ENCODE measurements around the gene RALY. TPM values are rescaled to one million over a fixed set of nuclear protein-coding genes. Genes with fewer than 3 reads are reported as not detected.

The RALY gene
- total and polyA plus RNA-seq, 8 donors, result 127 to 242 (median 201) TPM

- intact Hi-C loops (cut with DNase I), result no loop called here
- ATAC-seq (no peak), DNase-seq (no peak)
- Histone ChIP-seq H3K27ac (no peak overlapping the region), H3K4me3 (peak overlapping the region in 1 of 2 donors; percentile 98), H3K9me3 (no peaks in the 10 kb centered on the region), H3K4me1 (peaks cover 23 to 41% of the 10 kb centered on the region in 2 donors), H3K36me3 (no peaks in the 10 kb centered on the region), H3K27me3 (no peaks in the 10 kb centered on the region)
- TF ChIP-seq CTCF (IDR thresholded peaks at IDR 0.05), result no peak
These were observed 2.2 kb upstream of the RALY start for GRCh38 chr20:33991502-33991901.

- no peak for TF ChIP-seq CTCF (IDR thresholded peaks at IDR 0.05)
- no peak for ATAC-seq
- Histone ChIP-seq H3K4me1 (peaks cover 30 to 49% of the 10 kb centered on the region in 2 donors), H3K9me3 (no peaks in the 10 kb centered on the region), H3K27ac (peak overlapping the region; percentile 74 to 98), H3K27me3 (no peaks in the 10 kb centered on the region), H3K4me3 (peak overlapping the region; percentile 91 to 98), H3K36me3 (no peaks in the 10 kb centered on the region)
- DNase-seq, result no peak
- intact Hi-C loops (cut with DNase I), result no loop called here
These were observed 1.4 kb upstream of the RALY start for GRCh38 chr20:33992145-33992922.

- DNase-seq, result peak; percentile 99 to 100 (median 100)
- H3K4me3 ChIP-seq, result peak overlapping the region; percentile 91 to 98
- H3K9me3 ChIP-seq, result no peaks in the 10 kb centered on the region
- peaks cover 30 to 55% of the 10 kb centered on the region in 2 donors for H3K4me1 ChIP-seq
- peak; percentile 89 for ATAC-seq
- peak overlapping the region; percentile 98 for H3K27ac ChIP-seq
- no peaks in the 10 kb centered on the region for H3K27me3 ChIP-seq
- intact Hi-C loops (cut with DNase I), result no loop called here
- no peaks in the 10 kb centered on the region for H3K36me3 ChIP-seq
- TF ChIP-seq CTCF (IDR thresholded peaks at IDR 0.05), result peak in 1 of 2 donors; percentile 18
These were observed 662 bp upstream of the RALY start for GRCh38 chr20:33992923-33993575.

- peak overlapping the region; percentile 98 for H3K27ac ChIP-seq
- TF ChIP-seq CTCF (IDR thresholded peaks at IDR 0.05), result no peak
- ATAC-seq, result peak; percentile 59
- intact Hi-C loops (cut with DNase I), result no loop called here
- H3K27me3 ChIP-seq, result no peaks in the 10 kb centered on the region
- peak; percentile 71 to 97 (median 87) for DNase-seq
- peak overlapping the region; percentile 91 to 98 for H3K4me3 ChIP-seq
- H3K9me3 ChIP-seq, result no peaks in the 10 kb centered on the region
- H3K4me1 ChIP-seq, result peaks cover 30 to 68% of the 10 kb centered on the region in 2 donors
- H3K36me3 ChIP-seq, result no peaks in the 10 kb centered on the region
These were observed 657 bp downstream of the RALY start for GRCh38 chr20:33994222-33994913.
